Fibroblast of mammary gland (primary cell): ENCODE measurements around the gene AWAT1.

Experiments used
- DNase-seq: peaks from one replicate; pipeline ENCODE4 v3.0.0-alpha.2; 2010; ENCODE audit warnings: low read depth
- H3K4me3 ChIP-seq: 2 replicates; pipeline ENCODE4 v1.5.1; 2011; ENCODE audit warnings: low read depth, mild to moderate bottlenecking, low read length, moderate library complexity; ENCODE audit not compliant: control insufficient read depth
- TF ChIP-seq, protein P1 (sequence below): conservative IDR thresholded peaks from 2 replicates; pipeline ENCODE4 v1.5.1; 2011; ENCODE audit warnings: low read depth, low read length, inconsistent platforms; ENCODE audit not compliant: control insufficient read depth, insufficient read depth

Gene AWAT1

DNA sequence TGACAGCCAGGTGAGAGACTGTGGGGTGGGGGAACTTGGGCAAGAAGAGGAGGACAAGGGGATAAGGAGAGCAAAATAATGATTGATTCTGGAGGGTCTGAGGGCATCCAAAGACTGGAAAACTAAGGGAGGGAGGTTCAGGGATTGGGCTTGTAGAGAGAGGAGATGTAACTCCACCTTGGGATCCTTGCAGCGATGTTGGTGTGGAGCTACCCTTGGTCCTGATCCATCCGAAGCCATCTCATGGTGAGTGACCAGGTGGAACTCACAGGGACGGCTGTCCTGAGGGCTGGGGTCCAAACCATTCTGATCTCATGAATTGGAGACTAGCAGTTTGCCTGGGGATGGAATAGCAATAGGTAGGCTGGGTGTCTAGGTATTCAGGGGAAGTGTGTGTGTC lies 46.1 kb downstream of the AWAT1 start:
- TF ChIP-seq, protein P1, sequence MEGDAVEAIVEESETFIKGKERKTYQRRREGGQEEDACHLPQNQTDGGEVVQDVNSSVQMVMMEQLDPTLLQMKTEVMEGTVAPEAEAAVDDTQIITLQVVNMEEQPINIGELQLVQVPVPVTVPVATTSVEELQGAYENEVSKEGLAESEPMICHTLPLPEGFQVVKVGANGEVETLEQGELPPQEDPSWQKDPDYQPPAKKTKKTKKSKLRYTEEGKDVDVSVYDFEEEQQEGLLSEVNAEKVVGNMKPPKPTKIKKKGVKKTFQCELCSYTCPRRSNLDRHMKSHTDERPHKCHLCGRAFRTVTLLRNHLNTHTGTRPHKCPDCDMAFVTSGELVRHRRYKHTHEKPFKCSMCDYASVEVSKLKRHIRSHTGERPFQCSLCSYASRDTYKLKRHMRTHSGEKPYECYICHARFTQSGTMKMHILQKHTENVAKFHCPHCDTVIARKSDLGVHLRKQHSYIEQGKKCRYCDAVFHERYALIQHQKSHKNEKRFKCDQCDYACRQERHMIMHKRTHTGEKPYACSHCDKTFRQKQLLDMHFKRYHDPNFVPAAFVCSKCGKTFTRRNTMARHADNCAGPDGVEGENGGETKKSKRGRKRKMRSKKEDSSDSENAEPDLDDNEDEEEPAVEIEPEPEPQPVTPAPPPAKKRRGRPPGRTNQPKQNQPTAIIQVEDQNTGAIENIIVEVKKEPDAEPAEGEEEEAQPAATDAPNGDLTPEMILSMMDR = no peak
- no peak overlapping the region for H3K4me3 ChIP-seq
- no peak for DNase-seq

DNA sequence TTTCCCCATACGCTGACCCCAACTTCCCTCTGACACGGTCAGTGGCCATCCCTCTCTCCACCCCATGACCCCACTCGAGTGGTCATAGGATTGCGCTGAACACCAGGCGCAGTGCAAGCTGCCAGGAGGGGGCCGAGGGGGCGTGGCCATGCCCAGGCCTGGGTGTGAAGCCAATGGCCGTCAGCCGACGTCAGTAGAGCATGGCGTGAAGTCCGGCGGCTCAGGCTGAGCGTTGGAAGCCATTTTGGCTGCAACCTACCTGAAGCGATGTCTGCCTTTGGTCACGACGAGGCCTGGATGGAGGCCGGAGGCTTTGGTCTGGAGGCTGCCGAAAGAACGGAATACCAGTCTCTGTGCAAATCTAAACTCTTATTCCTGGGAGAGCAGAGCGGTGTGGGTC lies 47.5 kb downstream of the AWAT1 start, which contains the start of gene RAB41:
TSS of gene RAB41 (plus strand) at position 222 of the 400 bp plus-strand sequence. CDS start at position 268, 46 bp downstream.
- no peak for DNase-seq
- TF ChIP-seq, protein P1 = no peak
- no peak within 1 kb of the TSS for H3K4me3 ChIP-seq

DNA sequence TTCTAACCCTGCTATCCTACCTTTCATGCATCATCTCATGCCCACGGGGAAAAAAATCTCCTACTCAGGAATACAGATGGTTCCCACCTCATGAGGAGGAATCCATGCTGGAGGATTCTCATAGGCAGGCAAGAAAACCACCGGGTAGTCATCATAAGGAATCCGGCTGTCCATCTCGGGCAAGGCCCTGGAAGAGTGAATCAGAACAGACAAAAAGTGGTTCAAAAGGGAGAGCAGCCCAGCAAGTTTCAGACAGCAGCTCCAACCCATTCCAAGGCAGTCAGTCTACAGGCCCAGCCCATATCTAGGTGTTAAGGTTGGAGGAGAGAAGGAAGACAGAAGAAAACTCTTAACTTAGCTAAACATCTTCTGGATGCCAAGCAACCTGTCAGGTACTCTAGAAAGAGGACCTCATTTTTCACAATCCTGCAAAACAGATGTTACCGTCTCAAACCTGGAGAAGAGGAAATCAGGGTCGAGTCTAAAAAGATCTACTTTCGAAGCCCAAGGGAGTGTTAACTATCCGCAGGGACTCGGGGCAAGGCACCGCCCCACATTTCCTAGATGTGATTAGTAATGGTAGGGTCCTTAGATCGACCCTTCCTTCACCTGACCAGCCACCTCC lies 54.8 kb downstream of the AWAT1 start:
- TF ChIP-seq, protein P1 = no peak
- DNase-seq = peak; percentile 19
- H3K4me3 ChIP-seq = peak overlapping the region; percentile 75
